ENCODE results near the gene TMEM269.

GRCh38 chr1:42841010-42841409 lies 56.2 kb downstream of the TMEM269 start:
- TF ChIP-seq CTCF (IDR thresholded peaks at IDR 0.05) (no peak), POLR2A (IDR thresholded peaks at IDR 0.05) (no peak), POLR2AphosphoS5 (IDR thresholded peaks at IDR 0.05) (no peak)
